ENCODE data around the gene SFMBT2. TPM values are rescaled to one million over a fixed set of nuclear protein-coding genes. Genes with fewer than 3 reads are reported as not detected.

SFMBT2 gene
- total RNA-seq, 1 experiment from 2014 or later, result 0.02 TPM

DNA sequence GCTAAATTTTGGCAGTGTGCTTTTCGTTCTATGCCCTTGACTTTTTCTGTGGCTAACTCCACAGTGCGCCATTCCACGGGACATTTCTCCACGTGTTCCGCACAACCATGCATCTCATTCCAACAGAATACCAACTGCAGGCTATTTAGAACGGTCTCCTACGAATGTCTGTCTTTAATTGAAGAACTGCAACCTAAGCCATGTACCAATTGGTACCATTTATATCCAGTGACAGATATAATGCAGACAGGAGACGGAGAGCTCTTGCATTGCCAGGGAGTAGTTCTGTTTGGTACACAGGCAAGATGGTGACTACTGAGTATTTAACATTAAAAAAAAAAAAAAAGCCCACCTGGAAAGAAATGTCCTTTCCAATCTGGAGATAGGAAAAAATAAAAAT lies 9.1 kb downstream of the SFMBT2 start:
- no peak overlapping the region for H3K4me3 ChIP-seq (replicated peaks in 1 of 2; ENCODE audit: low read depth in 1 of 2, low read length in 2 of 2)
- DNase-seq (ENCODE audit: low read depth, low spot score) (no peak), ATAC-seq (no peak)
- POLR2A ChIA-PET, result no interaction called here
- H3K27me3 ChIP-seq (ENCODE audit: insufficient read depth, low read length), result peaks cover 6% of the 10 kb centered on the region; the same call in 1 of the 2 replicates
- CTCF ChIA-PET, result no interaction called here
- H3K79me2 ChIP-seq (ENCODE audit: insufficient read depth, low read length), result no peaks in the 10 kb centered on the region
- no peak overlapping the region for H2AFZ ChIP-seq (ENCODE audit: low read depth, low read length, poor library complexity, severe bottlenecking)
- intact Hi-C loops (cut with micrococcal nuclease), result no loop called here
- no peak overlapping the region for H3K4me2 ChIP-seq (ENCODE audit: low read length)
- RAD21 ChIA-PET (ENCODE audit: low non-redundant PET in 1 of 2, low total read pairs in 2 of 2, uncharacterized antibody in 2 of 2, unreplicated experiment in 2 of 2), result no interaction called here
- H4K20me1 ChIP-seq (ENCODE audit: insufficient read depth), result no peaks in the 10 kb centered on the region
- no peaks in the 10 kb centered on the region for H3K4me1 ChIP-seq (ENCODE audit: control insufficient read depth in 1 of 2, insufficient read depth in 2 of 2, low read length in 2 of 2)
- no peak overlapping the region for H3K9ac ChIP-seq (ENCODE audit: low read length)
- no peaks in the 10 kb centered on the region for H3K36me3 ChIP-seq (ENCODE audit: control insufficient read depth in 1 of 2, insufficient read depth in 2 of 2, low read length in 2 of 2)
- H3K27ac ChIP-seq (ENCODE audit: low read depth, low read length), result no peak overlapping the region
- no peaks in the 10 kb centered on the region for H3K9me2 ChIP-seq (ENCODE audit: insufficient read depth)
- TF ChIP-seq JUND (IDR thresholded peaks at IDR 0.05) (no peak), EZH2phosphoT487 (IDR thresholded peaks at IDR 0.05; ENCODE audit: borderline replicate concordance) (no peak), TCF7L2 (IDR thresholded peaks at IDR 0.05; ENCODE audit: borderline replicate concordance, extremely low read depth, insufficient read depth, insufficient read length) (no peak), ELF1 (IDR thresholded peaks at IDR 0.05; ENCODE audit: borderline replicate concordance, low read depth) (no peak), ZFX (IDR thresholded peaks at IDR 0.05) (no peak), CEBPB (IDR thresholded peaks at IDR 0.05; ENCODE audit: low read depth) (no peak), YY1 (IDR thresholded peaks at IDR 0.05; ENCODE audit: extremely low read depth, insufficient replicate concordance, low read depth, low read length) (no peak), FOSL1 (IDR thresholded peaks at IDR 0.05; ENCODE audit: low read depth) (no peak)
- TF ChIP-seq, protein P1, sequence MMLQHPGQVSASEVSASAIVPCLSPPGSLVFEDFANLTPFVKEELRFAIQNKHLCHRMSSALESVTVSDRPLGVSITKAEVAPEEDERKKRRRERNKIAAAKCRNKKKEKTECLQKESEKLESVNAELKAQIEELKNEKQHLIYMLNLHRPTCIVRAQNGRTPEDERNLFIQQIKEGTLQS (IDR thresholded peaks at IDR 0.05), result no peak
- TF ChIP-seq, protein P2, sequence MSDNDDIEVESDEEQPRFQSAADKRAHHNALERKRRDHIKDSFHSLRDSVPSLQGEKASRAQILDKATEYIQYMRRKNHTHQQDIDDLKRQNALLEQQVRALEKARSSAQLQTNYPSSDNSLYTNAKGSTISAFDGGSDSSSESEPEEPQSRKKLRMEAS (IDR thresholded peaks at IDR 0.05), result no peak
- TF ChIP-seq, protein P3, sequence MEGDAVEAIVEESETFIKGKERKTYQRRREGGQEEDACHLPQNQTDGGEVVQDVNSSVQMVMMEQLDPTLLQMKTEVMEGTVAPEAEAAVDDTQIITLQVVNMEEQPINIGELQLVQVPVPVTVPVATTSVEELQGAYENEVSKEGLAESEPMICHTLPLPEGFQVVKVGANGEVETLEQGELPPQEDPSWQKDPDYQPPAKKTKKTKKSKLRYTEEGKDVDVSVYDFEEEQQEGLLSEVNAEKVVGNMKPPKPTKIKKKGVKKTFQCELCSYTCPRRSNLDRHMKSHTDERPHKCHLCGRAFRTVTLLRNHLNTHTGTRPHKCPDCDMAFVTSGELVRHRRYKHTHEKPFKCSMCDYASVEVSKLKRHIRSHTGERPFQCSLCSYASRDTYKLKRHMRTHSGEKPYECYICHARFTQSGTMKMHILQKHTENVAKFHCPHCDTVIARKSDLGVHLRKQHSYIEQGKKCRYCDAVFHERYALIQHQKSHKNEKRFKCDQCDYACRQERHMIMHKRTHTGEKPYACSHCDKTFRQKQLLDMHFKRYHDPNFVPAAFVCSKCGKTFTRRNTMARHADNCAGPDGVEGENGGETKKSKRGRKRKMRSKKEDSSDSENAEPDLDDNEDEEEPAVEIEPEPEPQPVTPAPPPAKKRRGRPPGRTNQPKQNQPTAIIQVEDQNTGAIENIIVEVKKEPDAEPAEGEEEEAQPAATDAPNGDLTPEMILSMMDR (IDR thresholded peaks at IDR 0.05 in 2 of 3, conservative IDR thresholded peaks at IDR 0.05 in 1 of 3; ENCODE audit: borderline replicate concordance in 1 of 3, insufficient read depth in 1 of 3, low read depth in 2 of 3, low read length in 2 of 3), result no peak
- no peaks in the 10 kb centered on the region for H3K9me3 ChIP-seq (ENCODE audit: control insufficient read depth in 1 of 2, insufficient read depth in 1 of 2, low read depth in 1 of 2, low read length in 2 of 2)
- BruUV-seq (replicated peaks), result no TSS peak

Measured in HCT116 (cell line).